OCI-LY3 (cell line): ENCODE data around the gene OR2A25.

Experiments used
- CTCF ChIP-seq: fragments of 200-600, 300-600 bp; sonication (generic); IDR thresholded peaks from 2 replicates; pipeline ENCODE4 v1.5.1; 2014; ENCODE audit warnings: antibody characterized with exemption, low read length, low read depth
- EZH2phosphoT487 ChIP-seq: fragments of 200-600 bp; shearing (Covaris generic); IDR thresholded peaks from 2 replicates; pipeline ENCODE4 v1.6.1; 2018; ENCODE audit warnings: antibody characterized with exemption, mixed run types, low read depth

- TF ChIP-seq CTCF, result no peak
- TF ChIP-seq EZH2phosphoT487, result no peak
Observed at GRCh38 chr7:144074374-144074773, 4.8 kb downstream of the OR2A25 start.
